Measurements from ENCODE around the gene CREG2.
A peak's percentile ranks its signal among the peaks of the same experiment; 100 is the strongest.

CREG2 gene

DNA sequence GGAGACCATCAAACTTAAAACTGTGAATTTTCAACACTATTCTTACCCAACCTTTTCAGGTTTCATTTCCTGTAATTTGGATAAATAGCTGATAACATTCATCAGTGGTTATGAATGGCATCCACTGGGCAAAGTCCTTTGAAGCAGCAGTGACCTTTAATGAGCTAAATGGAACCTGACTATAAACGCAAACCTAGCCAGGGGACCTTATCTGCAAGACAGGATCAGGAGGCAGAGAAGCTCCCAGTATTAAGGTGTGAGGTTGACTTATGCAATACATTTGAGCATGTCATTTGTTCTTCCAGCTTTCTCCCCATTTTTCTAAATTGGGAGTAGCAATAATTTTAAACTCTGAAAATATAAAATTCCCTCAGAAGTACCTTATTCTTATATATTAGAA lies 38.4 kb downstream of the CREG2 start:
- FAIRE-seq (no peak), DNase-seq (ENCODE audit: insufficient read length, low spot score) (no peak)
- TF ChIP-seq CTCF (IDR thresholded peaks at IDR 0.05; ENCODE audit: insufficient read depth, missing control alignments), result no peak

GRCh38 chr2:101346909-101347308 lies 40.4 kb downstream of the CREG2 start:
- no peak for FAIRE-seq
- no peak for TF ChIP-seq CTCF (IDR thresholded peaks at IDR 0.05; ENCODE audit: insufficient read depth, missing control alignments)
- no peak for DNase-seq (ENCODE audit: insufficient read length, low spot score)

DNA sequence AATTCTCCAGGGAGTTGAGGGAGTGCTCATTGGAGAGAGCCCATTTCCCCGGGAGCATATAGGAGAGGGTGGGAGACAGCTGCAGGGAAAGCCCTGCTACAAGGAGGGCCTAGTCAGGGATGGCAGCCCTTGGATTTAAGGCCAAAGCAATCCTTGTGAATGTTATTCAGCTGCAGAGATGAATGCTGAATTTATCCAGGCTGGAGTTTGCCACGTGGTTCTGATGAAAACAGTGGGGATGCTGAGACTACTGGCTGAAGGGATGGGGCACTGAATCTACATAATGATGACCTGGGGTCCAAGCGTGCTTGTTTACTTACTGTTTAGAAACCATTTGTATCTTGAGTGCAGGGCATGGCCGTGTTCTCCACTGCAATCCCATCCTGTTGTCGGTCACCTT lies 43.2 kb downstream of the CREG2 start:
- FAIRE-seq, result no peak
- DNase-seq (ENCODE audit: insufficient read length, low spot score), result no peak
- no peak for TF ChIP-seq CTCF (IDR thresholded peaks at IDR 0.05; ENCODE audit: insufficient read depth, missing control alignments)

DNA sequence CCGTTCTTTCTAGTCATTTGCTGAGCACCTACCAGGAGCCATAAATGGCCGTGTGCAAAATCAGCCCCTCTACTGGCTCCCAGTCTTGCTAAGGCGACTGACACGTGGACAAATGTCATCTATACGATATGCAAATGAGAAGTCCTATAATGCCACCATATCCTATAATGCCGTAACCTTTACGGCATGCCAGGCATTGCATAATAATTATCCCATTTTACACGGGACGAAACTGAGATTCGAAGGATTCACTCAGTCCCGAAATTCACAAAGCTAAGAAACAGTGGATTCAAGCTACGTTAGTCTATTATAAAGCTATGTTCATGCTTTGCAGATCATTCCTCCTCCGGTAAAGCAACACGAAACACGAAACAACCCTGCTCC lies 44.7 kb downstream of the CREG2 start:
- TF ChIP-seq CTCF (IDR thresholded peaks at IDR 0.05; ENCODE audit: insufficient read depth, missing control alignments), result no peak
- FAIRE-seq, result no peak

DNA sequence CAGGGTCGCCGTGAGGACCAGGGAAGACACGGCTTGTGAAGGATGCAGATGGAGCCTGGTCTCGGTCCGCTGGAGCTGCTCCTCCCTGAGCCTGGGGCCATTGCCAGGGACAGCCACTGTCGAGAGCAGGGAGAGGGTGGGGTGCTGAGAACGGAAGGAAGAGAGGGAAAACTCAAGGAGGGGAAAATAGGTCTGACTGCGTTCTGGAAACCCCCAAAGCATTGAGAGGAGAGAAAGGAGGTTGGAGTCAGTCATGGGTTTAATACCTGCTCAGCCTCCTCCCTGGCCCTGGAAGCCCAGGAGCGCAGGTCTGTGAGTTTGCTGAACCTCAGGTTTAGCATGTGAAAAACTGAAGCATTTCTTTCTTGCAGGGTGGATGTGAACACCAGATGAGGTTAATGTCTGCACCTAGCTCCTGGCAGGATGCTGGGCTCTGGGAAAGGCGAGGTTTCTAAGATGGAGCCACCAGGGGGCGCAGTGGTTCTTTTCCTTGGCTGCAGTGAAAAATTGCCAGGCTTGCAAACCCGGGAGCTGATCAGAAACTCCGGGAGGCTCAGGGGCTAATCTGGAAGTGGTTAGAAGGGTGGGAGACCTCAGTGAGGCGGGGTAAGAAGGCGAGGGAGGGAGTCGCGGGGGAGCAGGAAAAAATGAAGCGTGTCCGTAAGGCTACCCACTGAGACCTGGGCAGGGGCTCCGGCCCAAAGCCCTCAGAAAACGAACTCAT lies 45.2 kb downstream of the CREG2 start:
- peak; percentile 84 for TF ChIP-seq CTCF (IDR thresholded peaks at IDR 0.05; ENCODE audit: insufficient read depth, missing control alignments)
- FAIRE-seq (no peak), DNase-seq (ENCODE audit: insufficient read length, low spot score) (peak; percentile 53)

More for the DNA sequence above, 44.7 kb downstream of the CREG2 start:
- no peak for DNase-seq (ENCODE audit: insufficient read length, low spot score)

GRCh38 chr2:101341421-101341820 lies 45.9 kb downstream of the CREG2 start:
- no peak for DNase-seq (ENCODE audit: insufficient read length, low spot score)
- no peak for TF ChIP-seq CTCF (IDR thresholded peaks at IDR 0.05; ENCODE audit: insufficient read depth, missing control alignments)
- FAIRE-seq, result no peak

GRCh38 chr2:101340141-101340551 lies 47.2 kb downstream of the CREG2 start:
- DNase-seq (ENCODE audit: insufficient read length, low spot score), result no peak
- no peak for FAIRE-seq
- no peak for TF ChIP-seq CTCF (IDR thresholded peaks at IDR 0.05; ENCODE audit: insufficient read depth, missing control alignments)

Data from D721Med (cell line).